ENCODE measurements around the gene SURF4. TPM values are rescaled to one million over a fixed set of nuclear protein-coding genes. Genes with fewer than 3 reads are reported as not detected.

Gene SURF4
- total RNA-seq, 1 experiment from 2014 or later, result 214 TPM

GRCh38 chr9:133408042-133408441 lies 32.2 kb upstream of the SURF4 start:
- Histone ChIP-seq H3K27me3 (replicated peaks; ENCODE audit: insufficient read depth, low read depth, low read length, poor library complexity) (no peaks in the 10 kb centered on the region), H3K36me3 (ENCODE audit: insufficient read depth, low read length, poor library complexity, severe bottlenecking) (peaks cover 56% of the 10 kb centered on the region), H3K9me3 (ENCODE audit: low read depth, low read length, poor library complexity, severe bottlenecking) (no peaks in the 10 kb centered on the region), H3K4me3 (ENCODE audit: low read depth, low read length, poor library complexity, severe bottlenecking) (no peak overlapping the region), H3K4me1 (ENCODE audit: insufficient read depth, low read length, poor library complexity, severe bottlenecking) (no peaks in the 10 kb centered on the region), H3K27ac (ENCODE audit: low read depth, low read length, poor library complexity, severe bottlenecking) (no peak overlapping the region)
- no peak for DNase-seq (ENCODE audit: low spot score)
- BruUV-seq (replicated peaks), result no TSS peak
- POLR2A ChIA-PET (ENCODE audit: low non-redundant PET), result no interaction called here
- intact Hi-C loops (cut with micrococcal nuclease; ENCODE audit: unreplicated experiment), result no loop called here
- CTCF ChIA-PET, result no interaction called here
- TF ChIP-seq EZH2 (IDR thresholded peaks at IDR 0.05; ENCODE audit: borderline replicate concordance, low read depth, low read length, poor library complexity, severe bottlenecking) (no peak), CTCF (conservative IDR thresholded peaks at IDR 0.05; ENCODE audit: low read depth, low read length) (no peak)

GRCh38 chr9:133406480-133407307 lies 30.8 kb upstream of the SURF4 start:
- H3K4me3 ChIP-seq (ENCODE audit: low read depth, low read length, poor library complexity, severe bottlenecking), result no peak overlapping the region
- intact Hi-C loops (cut with micrococcal nuclease; ENCODE audit: unreplicated experiment), result loop anchor here (2.0 kb wide), 1 partner anchor 80 kb away; no protein-coding TSS in a partner anchor
- peaks cover 47% of the 10 kb centered on the region for H3K36me3 ChIP-seq (ENCODE audit: insufficient read depth, low read length, poor library complexity, severe bottlenecking)
- BruUV-seq (replicated peaks), result no TSS peak
- DNase-seq (ENCODE audit: low spot score), result peak; percentile 80
- CTCF ChIA-PET, result no interaction called here
- POLR2A ChIA-PET (ENCODE audit: low non-redundant PET), result no interaction called here
- peak; percentile 94 for TF ChIP-seq CTCF (conservative IDR thresholded peaks at IDR 0.05; ENCODE audit: low read depth, low read length)
- no peak for TF ChIP-seq EZH2 (IDR thresholded peaks at IDR 0.05; ENCODE audit: borderline replicate concordance, low read depth, low read length, poor library complexity, severe bottlenecking)
- no peaks in the 10 kb centered on the region for H3K27me3 ChIP-seq (replicated peaks; ENCODE audit: insufficient read depth, low read depth, low read length, poor library complexity)
- no peaks in the 10 kb centered on the region for H3K9me3 ChIP-seq (ENCODE audit: low read depth, low read length, poor library complexity, severe bottlenecking)
- H3K4me1 ChIP-seq (ENCODE audit: insufficient read depth, low read length, poor library complexity, severe bottlenecking), result no peaks in the 10 kb centered on the region
- H3K27ac ChIP-seq (ENCODE audit: low read depth, low read length, poor library complexity, severe bottlenecking), result no peak overlapping the region

GRCh38 chr9:133405508-133406438 lies 29.9 kb upstream of the SURF4 start:
- Histone ChIP-seq H3K4me3 (ENCODE audit: low read depth, low read length, poor library complexity, severe bottlenecking) (no peak overlapping the region), H3K9me3 (ENCODE audit: low read depth, low read length, poor library complexity, severe bottlenecking) (no peaks in the 10 kb centered on the region), H3K4me1 (ENCODE audit: insufficient read depth, low read length, poor library complexity, severe bottlenecking) (no peaks in the 10 kb centered on the region), H3K27me3 (replicated peaks; ENCODE audit: insufficient read depth, low read depth, low read length, poor library complexity) (no peaks in the 10 kb centered on the region), H3K27ac (ENCODE audit: low read depth, low read length, poor library complexity, severe bottlenecking) (no peak overlapping the region), H3K36me3 (ENCODE audit: insufficient read depth, low read length, poor library complexity, severe bottlenecking) (peaks cover 40% of the 10 kb centered on the region)
- ChIA-PET CTCF (no interaction called here), POLR2A (ENCODE audit: low non-redundant PET) (no interaction called here)
- TF ChIP-seq EZH2 (IDR thresholded peaks at IDR 0.05; ENCODE audit: borderline replicate concordance, low read depth, low read length, poor library complexity, severe bottlenecking) (no peak), CTCF (conservative IDR thresholded peaks at IDR 0.05; ENCODE audit: low read depth, low read length) (no peak)
- intact Hi-C loops (cut with micrococcal nuclease; ENCODE audit: unreplicated experiment), result loop anchor here (2.0 kb wide), 1 partner anchor 81 kb away; no protein-coding TSS in a partner anchor
- BruUV-seq (replicated peaks), result TSS peak; percentile 36
- DNase-seq (ENCODE audit: low spot score), result no peak

All from A673 (cell line).